Frontal cortex (tissue), 4 donors: Measurements from ENCODE around the gene LMO4. TPM values are rescaled to one million over a fixed set of nuclear protein-coding genes. Genes with fewer than 3 reads are reported as not detected.

Experiments used
- DNase-seq, 2 donors: peaks; one replicate each; pipeline ENCODE4 v3.0.0; 2012; ENCODE audit warnings: low spot score in 2 of 2
- FAIRE-seq: peaks from 2 replicates; lab custom pipeline; 2012; peaks lifted over from hg19 to GRCh38; lab: Jason Lieb, UNC
- total RNA-seq: library from RNA; depleted of rRNA; stranded (reverse); fragments of >200 nt; gene quantifications from one replicate; pipeline ENCODE4 v1.2.3, GENCODE V29; 2014
- donor health status: control.
- donor health status: control.
- donor health status: control.

The LMO4 gene
- 797 TPM for total RNA-seq

GRCh38 chr1:87328272-87329050 is at the start of gene LMO4:
TSS of gene LMO4 (plus strand) at chr1:87328880. CDS start at chr1:87332016, 3,136 bp downstream.
- DNase-seq (peak; percentile 87 to 92), FAIRE-seq (no peak)

GRCh38 chr1:87279536-87279875 is 49.2 kb upstream of the LMO4 start:
- no peak for FAIRE-seq
- DNase-seq, result no peak

GRCh38 chr1:87279966-87280535 is 48.6 kb upstream of the LMO4 start:
- DNase-seq, result no peak

GRCh38 chr1:87284456-87285240 is 44.0 kb upstream of the LMO4 start:
- DNase-seq (no peak), FAIRE-seq (no peak)

More at GRCh38 chr1:87279966-87280535, 48.6 kb upstream of the LMO4 start:
- FAIRE-seq, result no peak

GRCh38 chr1:87291107-87291506 is 37.6 kb upstream of the LMO4 start:
- DNase-seq (no peak), FAIRE-seq (no peak)

GRCh38 chr1:87292684-87293493 is 35.8 kb upstream of the LMO4 start:
- DNase-seq (peak in 1 of 2 donors; percentile 30), FAIRE-seq (peak; percentile 84)

- no peak for DNase-seq
- no peak for FAIRE-seq
These were observed 34.0 kb upstream of the LMO4 start for GRCh38 chr1:87294633-87295032.

- no peak for DNase-seq
- no peak for FAIRE-seq
These were observed 33.1 kb upstream of the LMO4 start for GRCh38 chr1:87295445-87296110.

- FAIRE-seq, result no peak
These were observed 32.5 kb upstream of the LMO4 start for GRCh38 chr1:87296206-87296605.

GRCh38 chr1:87299661-87300060 is 29.0 kb upstream of the LMO4 start:
- FAIRE-seq (no peak), DNase-seq (no peak)

More at GRCh38 chr1:87296206-87296605, 32.5 kb upstream of the LMO4 start:
- DNase-seq, result no peak

GRCh38 chr1:87300628-87301027 is 28.1 kb upstream of the LMO4 start:
- DNase-seq (no peak), FAIRE-seq (no peak)

GRCh38 chr1:87305151-87305550 is 23.5 kb upstream of the LMO4 start:
- FAIRE-seq (no peak), DNase-seq (no peak)

GRCh38 chr1:87305762-87306161 is 22.9 kb upstream of the LMO4 start:
- FAIRE-seq (no peak), DNase-seq (no peak)

GRCh38 chr1:87307306-87307705 is 21.4 kb upstream of the LMO4 start:
- DNase-seq (no peak), FAIRE-seq (no peak)

- FAIRE-seq (no peak), DNase-seq (no peak)
These were observed 20.7 kb upstream of the LMO4 start for GRCh38 chr1:87307931-87308330.

- no peak for DNase-seq
- no peak for FAIRE-seq
These were observed 14.6 kb upstream of the LMO4 start for GRCh38 chr1:87314091-87314490.

- DNase-seq (no peak), FAIRE-seq (no peak)
These were observed 10.5 kb upstream of the LMO4 start for GRCh38 chr1:87318056-87318650.

- no peak for FAIRE-seq
- no peak for DNase-seq
These were observed 9.9 kb upstream of the LMO4 start for GRCh38 chr1:87318806-87319205.
